Measurements from ENCODE around the gene ITPR2.

The ITPR2 gene

GRCh38 chr12:26400627-26401026 lies 432.4 kb downstream of the ITPR2 start:
- TF ChIP-seq, protein P1, sequence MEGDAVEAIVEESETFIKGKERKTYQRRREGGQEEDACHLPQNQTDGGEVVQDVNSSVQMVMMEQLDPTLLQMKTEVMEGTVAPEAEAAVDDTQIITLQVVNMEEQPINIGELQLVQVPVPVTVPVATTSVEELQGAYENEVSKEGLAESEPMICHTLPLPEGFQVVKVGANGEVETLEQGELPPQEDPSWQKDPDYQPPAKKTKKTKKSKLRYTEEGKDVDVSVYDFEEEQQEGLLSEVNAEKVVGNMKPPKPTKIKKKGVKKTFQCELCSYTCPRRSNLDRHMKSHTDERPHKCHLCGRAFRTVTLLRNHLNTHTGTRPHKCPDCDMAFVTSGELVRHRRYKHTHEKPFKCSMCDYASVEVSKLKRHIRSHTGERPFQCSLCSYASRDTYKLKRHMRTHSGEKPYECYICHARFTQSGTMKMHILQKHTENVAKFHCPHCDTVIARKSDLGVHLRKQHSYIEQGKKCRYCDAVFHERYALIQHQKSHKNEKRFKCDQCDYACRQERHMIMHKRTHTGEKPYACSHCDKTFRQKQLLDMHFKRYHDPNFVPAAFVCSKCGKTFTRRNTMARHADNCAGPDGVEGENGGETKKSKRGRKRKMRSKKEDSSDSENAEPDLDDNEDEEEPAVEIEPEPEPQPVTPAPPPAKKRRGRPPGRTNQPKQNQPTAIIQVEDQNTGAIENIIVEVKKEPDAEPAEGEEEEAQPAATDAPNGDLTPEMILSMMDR (IDR thresholded peaks at IDR 0.05; ENCODE audit: low read depth, low read length): no peak
- DNase-seq: no peak
- H3K9me3 ChIP-seq: no peaks in the 10 kb centered on the region
- H3K4me1 ChIP-seq: no peaks in the 10 kb centered on the region
- H3K36me3 ChIP-seq: no peaks in the 10 kb centered on the region
- H3K27me3 ChIP-seq: no peaks in the 10 kb centered on the region; the same call in 1 of the 2 replicates
- H3K4me3 ChIP-seq (ENCODE audit: low read depth, low read length): no peak overlapping the region

- Histone ChIP-seq H3K9me3 (no peaks in the 10 kb centered on the region), H3K4me1 (no peaks in the 10 kb centered on the region), H3K27me3 (no peaks in the 10 kb centered on the region; the same call in 1 of the 2 replicates), H3K36me3 (no peaks in the 10 kb centered on the region), H3K4me3 (ENCODE audit: low read depth, low read length) (no peak overlapping the region)
- TF ChIP-seq, protein P1 (IDR thresholded peaks at IDR 0.05; ENCODE audit: low read depth, low read length): no peak
- DNase-seq: no peak
Observed at GRCh38 chr12:26399381-26399780, 433.6 kb downstream of the ITPR2 start.

DNA sequence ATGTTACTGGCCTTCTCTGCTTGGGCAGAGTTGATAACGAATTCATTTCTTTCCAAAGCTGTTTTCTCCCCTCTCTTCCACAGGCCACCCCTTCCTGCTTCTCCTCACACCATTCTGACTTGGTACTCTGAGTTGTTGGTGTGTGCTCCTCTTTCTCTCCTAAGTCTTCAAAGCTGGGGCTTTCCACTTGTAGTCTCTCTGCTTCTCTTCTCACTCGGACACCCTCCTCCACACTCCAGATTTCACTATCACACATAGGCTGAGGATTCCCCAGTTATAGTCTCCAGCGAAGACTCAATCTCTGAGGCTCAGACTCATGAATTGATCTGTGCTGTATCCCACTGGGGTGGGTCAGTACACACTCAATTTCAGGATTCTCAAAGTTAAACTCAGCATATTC lies 436.6 kb downstream of the ITPR2 start:
- Histone ChIP-seq H3K4me1 (no peaks in the 10 kb centered on the region), H3K27me3 (no peaks in the 10 kb centered on the region; the same call in 1 of the 2 replicates), H3K36me3 (no peaks in the 10 kb centered on the region), H3K9me3 (no peaks in the 10 kb centered on the region), H3K4me3 (ENCODE audit: low read depth, low read length) (no peak overlapping the region)
- no peak for DNase-seq
- TF ChIP-seq, protein P1 (IDR thresholded peaks at IDR 0.05; ENCODE audit: low read depth, low read length): no peak

- no peaks in the 10 kb centered on the region for H3K36me3 ChIP-seq
- no peaks in the 10 kb centered on the region for H3K9me3 ChIP-seq
- H3K27me3 ChIP-seq: no peaks in the 10 kb centered on the region
- DNase-seq: no peak
- TF ChIP-seq, protein P1 (IDR thresholded peaks at IDR 0.05; ENCODE audit: low read depth, low read length): no peak
- no peak overlapping the region for H3K4me3 ChIP-seq (ENCODE audit: low read depth, low read length)
- no peaks in the 10 kb centered on the region for H3K4me1 ChIP-seq
Observed at GRCh38 chr12:26389343-26389742, 443.7 kb downstream of the ITPR2 start.

DNA sequence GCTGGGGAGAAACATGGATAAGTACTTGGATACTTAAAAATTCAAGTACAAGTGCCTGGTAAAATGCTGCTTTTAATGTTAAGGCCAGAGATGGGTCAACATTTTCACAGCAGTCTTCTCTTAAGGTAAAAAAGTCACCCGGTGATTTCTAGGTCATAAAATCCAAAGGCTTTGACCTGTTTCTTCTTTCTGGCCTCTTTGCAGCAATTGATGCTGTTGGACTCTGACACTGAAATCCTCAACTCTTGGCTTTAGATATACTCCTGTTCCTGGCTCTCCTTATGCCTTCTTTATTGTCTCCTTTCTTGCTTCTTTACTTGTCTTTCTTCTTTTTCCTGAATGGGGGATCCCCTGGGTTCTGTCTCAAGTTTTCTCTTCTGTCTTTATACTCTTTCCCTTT lies 448.5 kb downstream of the ITPR2 start:
- DNase-seq: no peak
- H3K4me1 ChIP-seq: no peaks in the 10 kb centered on the region
- no peak overlapping the region for H3K4me3 ChIP-seq (ENCODE audit: low read depth, low read length)
- no peaks in the 10 kb centered on the region for H3K36me3 ChIP-seq
- TF ChIP-seq, protein P1 (IDR thresholded peaks at IDR 0.05; ENCODE audit: low read depth, low read length): no peak
- H3K9me3 ChIP-seq: no peaks in the 10 kb centered on the region
- H3K27me3 ChIP-seq: no peaks in the 10 kb centered on the region

DNA sequence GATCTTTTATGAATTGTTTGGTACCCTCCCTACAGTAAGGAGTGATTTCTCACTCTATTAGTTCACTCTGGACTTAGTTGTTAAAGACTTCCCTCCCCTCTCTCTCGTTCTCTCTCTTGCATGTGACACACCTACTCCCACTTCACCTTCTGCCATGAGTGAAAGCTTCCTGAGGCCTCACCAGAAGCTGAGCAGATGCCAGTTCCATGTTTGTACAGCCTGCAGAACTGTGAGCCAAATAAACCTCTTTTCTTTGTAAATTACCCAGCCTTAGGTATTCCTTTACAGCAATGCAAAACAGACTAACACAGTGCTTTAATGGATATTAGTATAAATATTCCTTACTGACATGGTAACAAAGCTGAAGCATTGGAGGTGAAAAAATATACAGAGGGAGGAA lies 450.0 kb downstream of the ITPR2 start:
- TF ChIP-seq, protein P1 (IDR thresholded peaks at IDR 0.05; ENCODE audit: low read depth, low read length): no peak
- Histone ChIP-seq H3K36me3 (no peaks in the 10 kb centered on the region), H3K4me1 (no peaks in the 10 kb centered on the region), H3K4me3 (ENCODE audit: low read depth, low read length) (no peak overlapping the region), H3K27me3 (no peaks in the 10 kb centered on the region), H3K9me3 (no peaks in the 10 kb centered on the region)
- no peak for DNase-seq
